Muscle layer of duodenum (tissue), 2 donors: ENCODE measurements around the gene TSSC4.

Experiments used
- H3K27ac ChIP-seq: one replicate; pipeline ENCODE4 v1.7.0; 2013; ENCODE audit warnings: mild to moderate bottlenecking, low read length
- H3K27me3 ChIP-seq: one replicate; pipeline ENCODE4 v1.7.0; 2013; ENCODE audit warnings: low read depth, mild to moderate bottlenecking, control low read depth, low read length
- H3K36me3 ChIP-seq, 2 donors: one replicate each; pipeline ENCODE4 v1.7.0; 2013; ENCODE audit warnings: low read length in 2 of 2, control low read depth in 1 of 2, mild to moderate bottlenecking in 1 of 2; ENCODE audit not compliant: insufficient read depth in 2 of 2, control insufficient read depth in 1 of 2
- H3K4me1 ChIP-seq, 2 donors: one replicate each; pipeline ENCODE4 v1.7.0; 2013; ENCODE audit warnings: low read length in 2 of 2, mild to moderate bottlenecking in 2 of 2, control low read depth in 1 of 2, moderate library complexity in 1 of 2; ENCODE audit not compliant: insufficient read depth in 2 of 2, control insufficient read depth in 1 of 2
- H3K4me3 ChIP-seq, 2 donors: one replicate each; pipeline ENCODE4 v1.7.0; 2013; ENCODE audit warnings: low read length in 2 of 2, low read depth in 1 of 2, mild to moderate bottlenecking in 1 of 2
- H3K9me3 ChIP-seq, 2 donors: one replicate each; pipeline ENCODE4 v1.7.0; 2013; ENCODE audit warnings: low read length in 2 of 2, control low read depth in 1 of 2, mild to moderate bottlenecking in 1 of 2; ENCODE audit not compliant: control insufficient read depth in 1 of 2
- donor health status: healthy.

The TSSC4 gene

GRCh38 chr11:2423157-2424025 lies 22.8 kb downstream of the TSSC4 start:
- Histone ChIP-seq H3K27me3 (no peaks in the 10 kb centered on the region), H3K9me3 (no peaks in the 10 kb centered on the region), H3K36me3 (no peaks in the 10 kb centered on the region), H3K4me1 (peaks cover 0 to 12% of the 10 kb centered on the region in 2 donors), H3K27ac (no peak overlapping the region), H3K4me3 (no peak overlapping the region)

- Histone ChIP-seq H3K36me3 (no peaks in the 10 kb centered on the region), H3K27ac (no peak overlapping the region), H3K4me3 (no peak overlapping the region), H3K4me1 (peaks cover 0 to 11% of the 10 kb centered on the region in 2 donors), H3K27me3 (no peaks in the 10 kb centered on the region), H3K9me3 (no peaks in the 10 kb centered on the region)
These were observed 24.4 kb downstream of the TSSC4 start for GRCh38 chr11:2424811-2425495.

- Histone ChIP-seq H3K27me3 (no peaks in the 10 kb centered on the region), H3K4me1 (peaks cover 0 to 5% of the 10 kb centered on the region in 2 donors), H3K36me3 (no peaks in the 10 kb centered on the region)
These were observed 25.0 kb downstream of the TSSC4 start for GRCh38 chr11:2425506-2425905.

GRCh38 chr11:2426221-2426620 lies 25.7 kb downstream of the TSSC4 start:
- Histone ChIP-seq H3K9me3 (no peaks in the 10 kb centered on the region), H3K4me3 (no peak overlapping the region), H3K36me3 (no peaks in the 10 kb centered on the region), H3K27ac (no peak overlapping the region), H3K4me1 (no peaks in the 10 kb centered on the region), H3K27me3 (no peaks in the 10 kb centered on the region)

More at GRCh38 chr11:2425506-2425905, 25.0 kb downstream of the TSSC4 start:
- Histone ChIP-seq H3K4me3 (no peak overlapping the region), H3K9me3 (no peaks in the 10 kb centered on the region), H3K27ac (no peak overlapping the region)

- H3K9me3 ChIP-seq, result no peaks in the 10 kb centered on the region
- H3K36me3 ChIP-seq, result no peaks in the 10 kb centered on the region
- no peaks in the 10 kb centered on the region for H3K4me1 ChIP-seq
These were observed 26.4 kb downstream of the TSSC4 start for GRCh38 chr11:2426826-2427521.

GRCh38 chr11:2427721-2428321 lies 27.3 kb downstream of the TSSC4 start:
- Histone ChIP-seq H3K4me3 (no peak overlapping the region), H3K9me3 (no peaks in the 10 kb centered on the region), H3K27me3 (no peaks in the 10 kb centered on the region), H3K36me3 (no peaks in the 10 kb centered on the region), H3K4me1 (no peaks in the 10 kb centered on the region), H3K27ac (no peak overlapping the region)

More at GRCh38 chr11:2426826-2427521, 26.4 kb downstream of the TSSC4 start:
- H3K27me3 ChIP-seq, result no peaks in the 10 kb centered on the region
- no peak overlapping the region for H3K27ac ChIP-seq
- no peak overlapping the region for H3K4me3 ChIP-seq

- no peak overlapping the region for H3K4me3 ChIP-seq
- no peaks in the 10 kb centered on the region for H3K9me3 ChIP-seq
- H3K36me3 ChIP-seq, result no peaks in the 10 kb centered on the region
- no peaks in the 10 kb centered on the region for H3K27me3 ChIP-seq
- no peak overlapping the region for H3K27ac ChIP-seq
- H3K4me1 ChIP-seq, result no peaks in the 10 kb centered on the region
These were observed 27.8 kb downstream of the TSSC4 start for GRCh38 chr11:2428322-2428795.

- Histone ChIP-seq H3K27me3 (no peaks in the 10 kb centered on the region), H3K4me3 (no peak overlapping the region), H3K4me1 (no peaks in the 10 kb centered on the region), H3K9me3 (no peaks in the 10 kb centered on the region), H3K27ac (no peak overlapping the region), H3K36me3 (no peaks in the 10 kb centered on the region)
These were observed 30.8 kb downstream of the TSSC4 start for GRCh38 chr11:2431395-2431794.

- H3K36me3 ChIP-seq, result no peaks in the 10 kb centered on the region
- H3K4me1 ChIP-seq, result no peaks in the 10 kb centered on the region
- no peak overlapping the region for H3K27ac ChIP-seq
- no peak overlapping the region for H3K4me3 ChIP-seq
- H3K27me3 ChIP-seq, result no peaks in the 10 kb centered on the region
- H3K9me3 ChIP-seq, result no peaks in the 10 kb centered on the region
These were observed 31.6 kb downstream of the TSSC4 start for GRCh38 chr11:2432171-2432621.

GRCh38 chr11:2432628-2433071 lies 32.1 kb downstream of the TSSC4 start:
- Histone ChIP-seq H3K27me3 (no peaks in the 10 kb centered on the region), H3K9me3 (no peaks in the 10 kb centered on the region), H3K27ac (no peak overlapping the region), H3K4me3 (no peak overlapping the region), H3K36me3 (no peaks in the 10 kb centered on the region), H3K4me1 (no peaks in the 10 kb centered on the region)
